ENCODE data around the gene CTNNA2.

Gene CTNNA2

GRCh38 chr2:80546766-80547165, 1033.9 kb downstream of the CTNNA2 start:
- no peaks in the 10 kb centered on the region for H3K9me3 ChIP-seq (ENCODE audit: control insufficient read depth, low read length)
- H3K27ac ChIP-seq (ENCODE audit: low read length, poor library complexity, severe bottlenecking): no peak overlapping the region
- H2BK120ac ChIP-seq (ENCODE audit: low read depth, low read length): no peak overlapping the region
- no peak overlapping the region for H3K14ac ChIP-seq (ENCODE audit: low read length in 2 of 2)
- no peak for DNase-seq
- H4K91ac ChIP-seq (ENCODE audit: low read length): no peak overlapping the region
- no peak overlapping the region for H3K4me3 ChIP-seq (ENCODE audit: insufficient read depth in 1 of 2, low read depth in 1 of 2, low read length in 2 of 2)
- no peak overlapping the region for H2AFZ ChIP-seq (ENCODE audit: low read depth, low read length)
- H3K79me1 ChIP-seq (replicated peaks; ENCODE audit: low read length, poor library complexity, severe bottlenecking): no peaks in the 10 kb centered on the region
- no peaks in the 10 kb centered on the region for H3K36me3 ChIP-seq (ENCODE audit: control insufficient read depth in 1 of 2, insufficient read depth in 2 of 2, low read depth in 1 of 2, low read length in 2 of 2)
- H3K23ac ChIP-seq (ENCODE audit: low read length in 2 of 2): no peak overlapping the region
- 83% methylated on average over 1 of the region's 1 CpG for WGBS
- no peak overlapping the region for H3K4me2 ChIP-seq (ENCODE audit: low read length, poor library complexity, severe bottlenecking)
- no peak overlapping the region for H2BK12ac ChIP-seq (ENCODE audit: low read length in 2 of 2)
- H3K4me1 ChIP-seq (ENCODE audit: control insufficient read depth, insufficient read depth, low read depth, low read length): no peaks in the 10 kb centered on the region
- H3K27me3 ChIP-seq (ENCODE audit: control insufficient read depth in 1 of 2, insufficient read depth in 1 of 2, low read length in 2 of 2): no peaks in the 10 kb centered on the region
- no peak overlapping the region for H2AK5ac ChIP-seq (ENCODE audit: low read length, severe bottlenecking)
- H3K9ac ChIP-seq (ENCODE audit: low read length): no peak overlapping the region
- no peak overlapping the region for H2BK15ac ChIP-seq (ENCODE audit: low read depth, poor library complexity, severe bottlenecking)
- no peak overlapping the region for H2BK5ac ChIP-seq (ENCODE audit: low read depth, low read length, poor library complexity, severe bottlenecking)
- H4K8ac ChIP-seq (ENCODE audit: low read length): no peak overlapping the region
- no peak overlapping the region for H3K18ac ChIP-seq (ENCODE audit: low read depth in 1 of 2, low read length in 2 of 2)
- no peak overlapping the region for H3K4ac ChIP-seq (ENCODE audit: low read depth in 1 of 2, low read length in 2 of 2)

GRCh38 chr2:80547344-80547743, 1034.5 kb downstream of the CTNNA2 start:
- Histone ChIP-seq H2BK12ac (ENCODE audit: low read length in 2 of 2) (no peak overlapping the region), H3K18ac (ENCODE audit: low read depth in 1 of 2, low read length in 2 of 2) (no peak overlapping the region), H2AFZ (ENCODE audit: low read depth, low read length) (no peak overlapping the region), H3K27ac (ENCODE audit: low read length, poor library complexity, severe bottlenecking) (no peak overlapping the region), H3K4me2 (ENCODE audit: low read length, poor library complexity, severe bottlenecking) (no peak overlapping the region), H3K4me1 (ENCODE audit: control insufficient read depth, insufficient read depth, low read depth, low read length) (no peaks in the 10 kb centered on the region), H3K23ac (ENCODE audit: low read length in 2 of 2) (no peak overlapping the region), H3K4ac (ENCODE audit: low read depth in 1 of 2, low read length in 2 of 2) (no peak overlapping the region), H2BK120ac (ENCODE audit: low read depth, low read length) (no peak overlapping the region), H2AK5ac (ENCODE audit: low read length, severe bottlenecking) (no peak overlapping the region), H2BK15ac (ENCODE audit: low read depth, poor library complexity, severe bottlenecking) (no peak overlapping the region), H3K9ac (ENCODE audit: low read length) (no peak overlapping the region), H3K9me3 (ENCODE audit: control insufficient read depth, low read length) (no peaks in the 10 kb centered on the region), H2BK5ac (ENCODE audit: low read depth, low read length, poor library complexity, severe bottlenecking) (no peak overlapping the region), H3K4me3 (ENCODE audit: insufficient read depth in 1 of 2, low read depth in 1 of 2, low read length in 2 of 2) (no peak overlapping the region), H3K27me3 (ENCODE audit: control insufficient read depth in 1 of 2, insufficient read depth in 1 of 2, low read length in 2 of 2) (no peaks in the 10 kb centered on the region), H4K8ac (ENCODE audit: low read length) (no peak overlapping the region), H3K79me1 (replicated peaks; ENCODE audit: low read length, poor library complexity, severe bottlenecking) (no peaks in the 10 kb centered on the region), H3K14ac (ENCODE audit: low read length in 2 of 2) (no peak overlapping the region), H4K91ac (ENCODE audit: low read length) (no peak overlapping the region), H3K36me3 (ENCODE audit: control insufficient read depth in 1 of 2, insufficient read depth in 2 of 2, low read depth in 1 of 2, low read length in 2 of 2) (no peaks in the 10 kb centered on the region)
- DNase-seq: no peak

- WGBS: 88% methylated on average over 5 of the region's 5 CpGs
- H3K4me2 ChIP-seq (ENCODE audit: low read length, poor library complexity, severe bottlenecking): no peak overlapping the region
- H3K18ac ChIP-seq (ENCODE audit: low read depth in 1 of 2, low read length in 2 of 2): no peak overlapping the region
These were observed 1035.6 kb downstream of the CTNNA2 start for GRCh38 chr2:80548469-80548868.

GRCh38 chr2:80549901-80550300, 1037.0 kb downstream of the CTNNA2 start:
- Histone ChIP-seq H2AK5ac (ENCODE audit: low read length, severe bottlenecking) (no peak overlapping the region), H3K18ac (ENCODE audit: low read depth in 1 of 2, low read length in 2 of 2) (no peak overlapping the region), H3K4me2 (ENCODE audit: low read length, poor library complexity, severe bottlenecking) (no peak overlapping the region), H3K4ac (ENCODE audit: low read depth in 1 of 2, low read length in 2 of 2) (no peak overlapping the region), H4K91ac (ENCODE audit: low read length) (no peak overlapping the region), H3K9me3 (ENCODE audit: control insufficient read depth, low read length) (no peaks in the 10 kb centered on the region), H3K79me1 (replicated peaks; ENCODE audit: low read length, poor library complexity, severe bottlenecking) (no peaks in the 10 kb centered on the region), H2BK120ac (ENCODE audit: low read depth, low read length) (no peak overlapping the region), H3K14ac (ENCODE audit: low read length in 2 of 2) (no peak overlapping the region), H4K8ac (ENCODE audit: low read length) (no peak overlapping the region), H2BK5ac (ENCODE audit: low read depth, low read length, poor library complexity, severe bottlenecking) (no peak overlapping the region), H3K36me3 (ENCODE audit: control insufficient read depth in 1 of 2, insufficient read depth in 2 of 2, low read depth in 1 of 2, low read length in 2 of 2) (no peaks in the 10 kb centered on the region), H3K27me3 (ENCODE audit: control insufficient read depth in 1 of 2, insufficient read depth in 1 of 2, low read length in 2 of 2) (no peaks in the 10 kb centered on the region), H3K4me1 (ENCODE audit: control insufficient read depth, insufficient read depth, low read depth, low read length) (no peaks in the 10 kb centered on the region), H2BK15ac (ENCODE audit: low read depth, poor library complexity, severe bottlenecking) (no peak overlapping the region), H3K27ac (ENCODE audit: low read length, poor library complexity, severe bottlenecking) (no peak overlapping the region), H3K4me3 (ENCODE audit: insufficient read depth in 1 of 2, low read depth in 1 of 2, low read length in 2 of 2) (no peak overlapping the region), H3K23ac (ENCODE audit: low read length in 2 of 2) (no peak overlapping the region), H2AFZ (ENCODE audit: low read depth, low read length) (no peak overlapping the region), H3K9ac (ENCODE audit: low read length) (no peak overlapping the region), H2BK12ac (ENCODE audit: low read length in 2 of 2) (no peak overlapping the region)
- WGBS: no CpG with 5 or more reads among the region's 3 CpGs
- no peak for DNase-seq

More at GRCh38 chr2:80548469-80548868, 1035.6 kb downstream of the CTNNA2 start:
- no peak overlapping the region for H3K14ac ChIP-seq (ENCODE audit: low read length in 2 of 2)
- H3K4me1 ChIP-seq (ENCODE audit: control insufficient read depth, insufficient read depth, low read depth, low read length): no peaks in the 10 kb centered on the region
- no peaks in the 10 kb centered on the region for H3K36me3 ChIP-seq (ENCODE audit: control insufficient read depth in 1 of 2, insufficient read depth in 2 of 2, low read depth in 1 of 2, low read length in 2 of 2)
- no peak overlapping the region for H3K9ac ChIP-seq (ENCODE audit: low read length)
- H2BK12ac ChIP-seq (ENCODE audit: low read length in 2 of 2): no peak overlapping the region
- H3K4ac ChIP-seq (ENCODE audit: low read depth in 1 of 2, low read length in 2 of 2): no peak overlapping the region
- H3K79me1 ChIP-seq (replicated peaks; ENCODE audit: low read length, poor library complexity, severe bottlenecking): no peaks in the 10 kb centered on the region
- H2BK120ac ChIP-seq (ENCODE audit: low read depth, low read length): no peak overlapping the region
- no peak overlapping the region for H3K27ac ChIP-seq (ENCODE audit: low read length, poor library complexity, severe bottlenecking)
- H2AFZ ChIP-seq (ENCODE audit: low read depth, low read length): no peak overlapping the region
- no peak overlapping the region for H2BK5ac ChIP-seq (ENCODE audit: low read depth, low read length, poor library complexity, severe bottlenecking)
- no peak for DNase-seq
- no peak overlapping the region for H4K8ac ChIP-seq (ENCODE audit: low read length)
- H2BK15ac ChIP-seq (ENCODE audit: low read depth, poor library complexity, severe bottlenecking): no peak overlapping the region
- H4K91ac ChIP-seq (ENCODE audit: low read length): no peak overlapping the region
- no peak overlapping the region for H3K4me3 ChIP-seq (ENCODE audit: insufficient read depth in 1 of 2, low read depth in 1 of 2, low read length in 2 of 2)
- no peaks in the 10 kb centered on the region for H3K9me3 ChIP-seq (ENCODE audit: control insufficient read depth, low read length)
- no peak overlapping the region for H2AK5ac ChIP-seq (ENCODE audit: low read length, severe bottlenecking)
- no peaks in the 10 kb centered on the region for H3K27me3 ChIP-seq (ENCODE audit: control insufficient read depth in 1 of 2, insufficient read depth in 1 of 2, low read length in 2 of 2)
- H3K23ac ChIP-seq (ENCODE audit: low read length in 2 of 2): no peak overlapping the region
